ENCODE measurements around the gene HINT1. TPM values are rescaled to one million over a fixed set of nuclear protein-coding genes. Genes with fewer than 3 reads are reported as not detected.

Gene HINT1
- total and polyA plus RNA-seq, 12 donors = 53.8 to 279 (median 130) TPM

- no peak for TF ChIP-seq CTCF (IDR thresholded peaks at IDR 0.05)
- Histone ChIP-seq H3K4me3 (no peak overlapping the region), H3K36me3 (no peaks in the 10 kb centered on the region), H3K27me3 (no peaks in the 10 kb centered on the region), H3K9me3 (no peaks in the 10 kb centered on the region), H3K4me1 (peaks cover 0 to 23% (median 0%) of the 10 kb centered on the region in 9 donors), H3K27ac (peak overlapping the region in 1 of 10 donors; percentile 68)
- ATAC-seq (no peak), DNase-seq (no peak)
- intact Hi-C loops (cut with DNase I) = no loop called here
Measured at GRCh38 chr5:131210151-131210510, 45.1 kb upstream of the HINT1 start.

- ATAC-seq = peak in 2 of 8 donors; percentile 16 to 35
- 38 to 44% methylated on average over 6 of the region's 6 CpGs for WGBS, 2 donors
- Histone ChIP-seq H3K36me3 (no peaks in the 10 kb centered on the region), H3K27ac (peak overlapping the region in 1 of 10 donors; percentile 68), H3K9me3 (no peaks in the 10 kb centered on the region), H3K27me3 (no peaks in the 10 kb centered on the region), H3K4me3 (no peak overlapping the region), H3K4me1 (peaks cover 0 to 23% (median 0%) of the 10 kb centered on the region in 9 donors)
- no peak for DNase-seq
- TF ChIP-seq CTCF (IDR thresholded peaks at IDR 0.05) = no peak
- intact Hi-C loops (cut with DNase I) = no loop called here
Measured at GRCh38 chr5:131209506-131210150, 44.6 kb upstream of the HINT1 start.

- Histone ChIP-seq H3K36me3 (no peaks in the 10 kb centered on the region), H3K4me3 (no peak overlapping the region), H3K4me1 (peaks cover 0 to 19% (median 0%) of the 10 kb centered on the region in 9 donors), H3K27me3 (no peaks in the 10 kb centered on the region), H3K27ac (no peak overlapping the region), H3K9me3 (no peaks in the 10 kb centered on the region)
- no peak for TF ChIP-seq CTCF (IDR thresholded peaks at IDR 0.05)
- ATAC-seq = no peak
- intact Hi-C loops (cut with DNase I) = no loop called here
- DNase-seq = no peak
- 70 to 78% methylated on average over 1 of the region's 1 CpG for WGBS, 2 donors
Measured at GRCh38 chr5:131209175-131209505, 44.1 kb upstream of the HINT1 start.

GRCh38 chr5:131206772-131207171 is 41.7 kb upstream of the HINT1 start:
- Histone ChIP-seq H3K4me3 (no peak overlapping the region), H3K27me3 (no peaks in the 10 kb centered on the region), H3K36me3 (peaks cover 0 to 19% (median 0%) of the 10 kb centered on the region in 9 donors), H3K27ac (no peak overlapping the region), H3K4me1 (peaks cover 0 to 17% (median 0%) of the 10 kb centered on the region in 9 donors), H3K9me3 (no peaks in the 10 kb centered on the region)
- ATAC-seq (no peak), DNase-seq (no peak)
- WGBS, 2 donors = 67 to 81% methylated on average over 1 of the region's 1 CpG
- no peak for TF ChIP-seq CTCF (IDR thresholded peaks at IDR 0.05)
- intact Hi-C loops (cut with DNase I) = no loop called here
